HTERT RPE-1 (cell line): ENCODE results near the gene PTPRK.
"Not testable (repeated sequence)": the region's sequence is repeated elsewhere in the genome, so short reads cannot be mapped to it uniquely, and the experiment has no call there.

ENCODE experiments used
- in situ Hi-C: fragments of 300-500 bp; cut with MboI; formaldehyde crosslinking; loops from 4 replicates; pipeline ENCODE4 v1.14.3; 2020; ENCODE audit warnings: low sequenced_read_pairs

Gene PTPRK

GRCh38 chr6:128446497-128446896, 73.9 kb downstream of the PTPRK start:
- in situ Hi-C loops: no loop called here

GRCh38 chr6:128443553-128443952, 76.8 kb downstream of the PTPRK start:
- in situ Hi-C loops: no loop called here

DNA sequence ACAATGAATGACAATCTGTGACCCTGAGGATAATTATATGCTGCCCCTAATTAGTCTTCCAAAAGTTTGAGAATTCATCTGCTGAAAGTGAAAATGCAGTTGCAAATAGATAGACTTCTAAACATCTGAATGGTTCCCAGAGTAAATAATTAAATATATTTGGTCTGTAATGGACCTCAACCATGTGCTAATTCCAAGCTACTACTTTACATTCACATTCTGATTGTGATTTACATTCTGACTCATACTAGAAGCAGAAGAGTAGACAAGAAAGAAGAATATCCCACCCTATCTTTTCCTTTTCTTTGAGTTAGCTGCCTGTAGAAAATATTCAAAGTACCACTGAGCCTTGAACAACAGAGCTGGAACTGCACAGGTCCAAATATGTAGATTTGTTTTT, 80.8 kb downstream of the PTPRK start:
- in situ Hi-C loops: no loop called here

DNA sequence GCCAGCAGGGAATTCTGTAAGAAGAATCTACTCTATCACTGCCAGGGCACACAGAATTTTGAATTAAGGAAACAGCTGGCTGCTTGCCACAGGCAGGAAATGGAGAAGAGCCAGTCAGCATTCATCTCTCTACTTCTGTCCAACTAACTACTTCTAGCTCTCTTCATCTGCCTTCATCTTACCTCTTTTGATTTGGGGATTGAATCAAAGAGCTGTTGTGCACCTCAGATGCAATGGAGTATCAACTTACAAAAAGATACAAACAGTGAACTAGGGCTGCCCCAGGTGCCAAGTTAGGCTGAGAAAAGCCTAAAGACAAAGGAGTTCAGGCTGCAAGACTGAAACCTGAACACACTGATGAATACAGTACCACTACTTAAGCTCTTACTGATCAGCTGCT, 82.0 kb downstream of the PTPRK start:
- in situ Hi-C loops: no loop called here

GRCh38 chr6:128437685-128438084, 82.7 kb downstream of the PTPRK start:
- in situ Hi-C loops: no loop called here

DNA sequence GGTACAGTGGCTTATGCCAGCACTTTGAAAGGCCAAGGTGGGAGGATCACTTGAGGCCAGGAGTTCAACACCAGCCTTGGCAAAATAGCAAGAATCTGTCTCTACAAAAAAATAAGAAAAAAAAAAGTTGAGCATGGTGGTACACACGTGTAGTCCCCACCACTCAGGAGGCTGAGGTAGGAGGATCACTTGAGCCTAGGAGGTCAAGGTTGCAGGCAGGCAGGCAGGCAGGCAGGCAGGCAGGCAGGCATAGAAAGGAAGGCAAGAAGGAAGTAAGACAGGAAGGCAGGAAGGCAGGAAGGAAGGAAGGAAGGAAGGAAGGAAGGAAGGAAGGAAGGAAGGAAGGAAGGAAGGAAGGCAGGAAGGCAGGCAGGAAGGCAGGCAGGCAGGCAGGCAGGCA, 85.6 kb downstream of the PTPRK start:
- in situ Hi-C loops: not testable (repeated sequence)

GRCh38 chr6:128432394-128432793, 88.0 kb downstream of the PTPRK start:
- in situ Hi-C loops: no loop called here

- in situ Hi-C loops: no loop called here
Observed at GRCh38 chr6:128427139-128427538, 93.3 kb downstream of the PTPRK start.

DNA sequence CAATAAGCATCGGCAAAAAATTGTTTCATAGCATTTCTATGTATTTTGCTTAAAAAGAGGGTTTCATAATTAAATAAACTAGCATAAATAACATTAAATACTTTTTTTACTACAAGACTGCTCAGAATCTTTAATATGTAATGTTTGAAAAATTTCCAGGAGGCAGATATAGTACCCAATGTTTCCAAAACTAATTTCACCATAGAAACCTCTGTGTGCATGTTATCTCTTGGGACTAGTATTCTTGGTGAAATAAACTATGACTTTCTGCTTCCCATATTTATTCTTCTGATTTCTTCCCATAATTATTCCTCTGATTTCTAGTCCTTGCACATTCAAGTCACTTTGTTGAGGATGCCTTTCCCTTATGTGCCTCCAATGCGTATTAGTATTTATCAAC, 94.5 kb downstream of the PTPRK start:
- in situ Hi-C loops: no loop called here

- in situ Hi-C loops: no loop called here
Observed at GRCh38 chr6:128422871-128423270, 97.5 kb downstream of the PTPRK start.

GRCh38 chr6:128422200-128422599, 98.2 kb downstream of the PTPRK start:
- in situ Hi-C loops: no loop called here

GRCh38 chr6:128421788-128422187, 98.6 kb downstream of the PTPRK start:
- in situ Hi-C loops: no loop called here

DNA sequence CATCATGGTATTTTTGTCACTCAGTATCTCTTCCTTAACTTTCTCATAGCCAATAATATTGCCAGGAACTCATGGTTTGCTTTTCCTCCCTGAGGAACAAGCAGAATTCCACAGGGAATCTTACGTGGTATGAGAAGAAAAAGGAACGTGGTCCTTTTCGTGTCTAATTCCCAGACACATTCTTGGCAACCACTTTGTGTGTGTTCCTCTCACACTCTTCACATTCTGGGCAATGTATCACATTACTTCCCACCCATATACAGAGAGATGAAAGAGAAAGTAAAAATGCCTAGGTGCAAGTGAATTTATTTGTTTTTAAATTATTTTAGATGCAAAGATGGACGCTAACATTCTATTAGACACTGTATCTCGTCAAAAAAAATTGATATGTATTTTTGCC, 102.7 kb downstream of the PTPRK start:
- in situ Hi-C loops: no loop called here

DNA sequence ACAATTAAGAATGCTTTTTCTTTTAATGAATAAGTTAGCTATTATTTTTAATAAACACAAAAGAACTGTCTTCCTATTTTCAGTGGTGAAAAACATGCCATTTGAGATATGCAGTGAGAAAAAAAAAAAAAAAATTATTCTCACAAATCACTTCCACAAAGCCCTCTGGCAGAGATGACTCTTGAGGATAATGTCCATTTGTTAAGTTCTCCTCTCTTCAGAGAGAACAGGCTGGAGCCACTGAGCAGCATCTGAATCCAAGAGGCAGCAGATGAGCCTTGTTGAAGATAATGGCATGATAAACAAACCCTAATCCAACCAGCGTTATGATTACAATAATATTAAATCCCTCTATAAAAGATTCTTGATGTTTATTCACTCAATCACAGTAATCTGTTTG, 105.0 kb downstream of the PTPRK start:
- in situ Hi-C loops: no loop called here

- in situ Hi-C loops: no loop called here
Observed at GRCh38 chr6:128414943-128415342, 105.5 kb downstream of the PTPRK start.

- in situ Hi-C loops: no loop called here
Observed at GRCh38 chr6:128413291-128413690, 107.1 kb downstream of the PTPRK start.

GRCh38 chr6:128412680-128413079, 107.7 kb downstream of the PTPRK start:
- in situ Hi-C loops: no loop called here

DNA sequence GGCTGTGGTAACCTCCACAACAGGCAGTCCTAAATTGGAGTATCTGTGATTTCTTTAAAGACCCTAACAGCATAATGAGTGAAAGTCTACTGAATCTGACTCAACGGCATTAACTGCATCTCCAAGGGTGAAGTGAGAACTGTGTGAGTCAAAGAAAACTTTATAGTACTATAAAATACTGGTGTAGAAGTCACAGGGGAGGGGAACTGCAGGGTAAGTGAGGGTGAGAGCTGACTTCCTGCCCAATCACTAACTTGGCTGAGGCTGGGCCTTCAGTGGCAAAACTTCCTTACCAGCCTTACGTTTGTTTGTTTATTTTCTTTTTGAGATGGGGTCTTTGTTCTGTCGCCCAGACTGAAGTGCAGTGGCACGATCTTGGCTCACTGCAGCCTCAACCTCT, 109.8 kb downstream of the PTPRK start:
- in situ Hi-C loops: no loop called here

- in situ Hi-C loops: no loop called here
Observed at GRCh38 chr6:128409003-128409402, 111.4 kb downstream of the PTPRK start.

GRCh38 chr6:128406453-128406852, 113.9 kb downstream of the PTPRK start:
- in situ Hi-C loops: no loop called here

GRCh38 chr6:128403618-128404444, 116.6 kb downstream of the PTPRK start:
- in situ Hi-C loops: no loop called here

GRCh38 chr6:128400875-128401274, 119.5 kb downstream of the PTPRK start:
- in situ Hi-C loops: no loop called here

GRCh38 chr6:128397996-128398395, 122.4 kb downstream of the PTPRK start:
- in situ Hi-C loops: no loop called here
